ENCODE results near the gene TRIM33. TPM values are rescaled to one million over a fixed set of nuclear protein-coding genes. Genes with fewer than 3 reads are reported as not detected.

The TRIM33 gene
- 66.4 TPM for total RNA-seq

- Histone ChIP-seq H3K4me3 (ENCODE audit: low read length) (peak within 1 kb of the TSS; percentile 99), H3K4me1 (ENCODE audit: insufficient read depth, low read length) (peaks cover 42% of the 10 kb centered on the region), H3K9me3 (ENCODE audit: low read depth, low read length) (no peaks in the 10 kb centered on the region), H3K27me3 (ENCODE audit: insufficient read depth, low read length) (no peaks in the 10 kb centered on the region)
These were observed at the start of gene TRIM33 for GRCh38 chr1:114511032-114511785. Gene TRIM33, minus strand, starts transcription at chr1:114511203. Its CDS starts 127 bp downstream, at chr1:114511076.

DNA sequence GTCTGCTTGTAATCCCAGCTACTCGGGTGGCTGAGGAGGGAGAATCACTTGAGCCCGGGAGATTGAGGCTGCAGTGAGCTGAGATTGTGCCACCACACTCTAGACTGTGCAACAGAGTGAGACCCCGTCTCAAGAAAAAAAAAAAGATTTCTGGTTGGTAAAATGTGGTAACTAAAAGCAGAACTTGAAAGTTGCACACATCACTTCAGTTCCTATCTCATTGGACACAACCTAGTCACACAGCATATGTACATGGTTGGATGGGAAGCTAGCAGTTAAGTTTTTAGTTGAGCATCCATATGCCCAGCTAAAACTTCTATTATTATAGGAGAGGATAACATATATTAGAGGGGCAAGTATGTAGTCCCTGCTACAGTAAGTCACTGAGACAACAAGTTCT lies 48.4 kb upstream of the TRIM33 start:
- Histone ChIP-seq H3K4me3 (ENCODE audit: low read length) (no peak overlapping the region), H3K27me3 (ENCODE audit: insufficient read depth, low read length) (no peaks in the 10 kb centered on the region), H3K9me3 (ENCODE audit: low read depth, low read length) (no peaks in the 10 kb centered on the region)

GRCh38 chr1:114558544-114558943 lies 47.5 kb upstream of the TRIM33 start:
- no peak overlapping the region for H3K4me3 ChIP-seq (ENCODE audit: low read length)
- H3K4me1 ChIP-seq (ENCODE audit: insufficient read depth, low read length), result peaks cover 17% of the 10 kb centered on the region
- H3K27me3 ChIP-seq (ENCODE audit: insufficient read depth, low read length), result no peaks in the 10 kb centered on the region
- no peaks in the 10 kb centered on the region for H3K9me3 ChIP-seq (ENCODE audit: low read depth, low read length)

More for the DNA sequence above, 48.4 kb upstream of the TRIM33 start:
- peaks cover 17% of the 10 kb centered on the region for H3K4me1 ChIP-seq (ENCODE audit: insufficient read depth, low read length)

DNA sequence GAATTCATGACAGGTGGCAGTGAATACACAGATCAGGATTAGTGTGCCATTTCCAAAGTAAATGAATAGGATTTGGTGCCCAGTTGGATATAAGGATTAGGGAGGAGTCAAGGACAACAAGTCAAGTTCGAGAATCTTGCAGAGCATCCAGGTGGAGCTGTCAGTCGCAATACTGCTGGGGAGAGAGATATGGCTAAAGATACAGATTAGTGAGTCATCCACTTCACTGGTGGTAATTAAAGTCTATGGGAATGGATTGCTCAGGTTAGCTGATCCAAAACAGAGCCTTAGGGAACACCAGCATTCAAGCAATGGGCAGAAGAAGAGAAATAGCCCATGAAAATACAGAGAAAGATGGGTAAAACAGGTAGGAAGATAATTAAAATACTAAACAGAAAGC lies 43.6 kb upstream of the TRIM33 start:
- Histone ChIP-seq H3K4me3 (ENCODE audit: low read length) (no peak overlapping the region), H3K27me3 (ENCODE audit: insufficient read depth, low read length) (no peaks in the 10 kb centered on the region), H3K4me1 (ENCODE audit: insufficient read depth, low read length) (peaks cover 7% of the 10 kb centered on the region)

DNA sequence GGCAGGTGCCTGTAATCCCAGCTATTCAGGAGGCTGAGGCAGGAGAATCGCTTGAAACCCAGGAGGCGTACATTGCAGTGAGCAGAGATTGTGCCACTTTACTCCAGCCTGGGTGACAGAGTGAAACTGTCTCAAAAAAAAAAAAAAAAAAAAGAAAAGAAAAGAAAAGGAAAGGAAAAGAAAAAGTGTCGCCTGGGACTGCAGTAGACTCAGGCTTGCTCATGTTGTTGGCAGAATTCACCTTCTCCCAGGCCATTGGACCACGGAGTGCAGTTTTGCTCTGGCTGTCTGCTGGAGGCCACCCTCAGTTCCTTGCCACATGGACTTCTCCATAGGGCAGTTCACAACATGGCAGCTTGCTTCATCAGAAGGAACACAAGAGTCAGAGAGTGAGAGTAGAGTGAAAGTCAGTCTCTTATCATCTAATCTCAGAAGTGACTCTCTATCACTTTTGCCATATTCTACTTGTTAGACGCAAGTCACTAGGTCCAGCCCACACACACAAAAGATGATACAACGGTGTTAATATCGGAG lies 41.2 kb upstream of the TRIM33 start:
- H3K4me1 ChIP-seq (ENCODE audit: insufficient read depth, low read length), result peaks cover 10% of the 10 kb centered on the region
- H3K27me3 ChIP-seq (ENCODE audit: insufficient read depth, low read length), result no peaks in the 10 kb centered on the region

More for the DNA sequence above, 43.6 kb upstream of the TRIM33 start:
- no peaks in the 10 kb centered on the region for H3K9me3 ChIP-seq (ENCODE audit: low read depth, low read length)

GRCh38 chr1:114551400-114551799 lies 40.4 kb upstream of the TRIM33 start:
- H3K4me1 ChIP-seq (ENCODE audit: insufficient read depth, low read length), result peaks cover 10% of the 10 kb centered on the region
- H3K9me3 ChIP-seq (ENCODE audit: low read depth, low read length), result no peaks in the 10 kb centered on the region
- H3K4me3 ChIP-seq (ENCODE audit: low read length), result no peak overlapping the region
- H3K27me3 ChIP-seq (ENCODE audit: insufficient read depth, low read length), result no peaks in the 10 kb centered on the region

More for the DNA sequence above, 41.2 kb upstream of the TRIM33 start:
- no peaks in the 10 kb centered on the region for H3K9me3 ChIP-seq (ENCODE audit: low read depth, low read length)
- H3K4me3 ChIP-seq (ENCODE audit: low read length), result no peak overlapping the region

- H3K9me3 ChIP-seq (ENCODE audit: low read depth, low read length), result no peaks in the 10 kb centered on the region
- peaks cover 10% of the 10 kb centered on the region for H3K4me1 ChIP-seq (ENCODE audit: insufficient read depth, low read length)
- no peak overlapping the region for H3K4me3 ChIP-seq (ENCODE audit: low read length)
- H3K27me3 ChIP-seq (ENCODE audit: insufficient read depth, low read length), result no peaks in the 10 kb centered on the region
These were observed 39.3 kb upstream of the TRIM33 start for GRCh38 chr1:114550336-114550735.

GRCh38 chr1:114549137-114549536 lies 38.1 kb upstream of the TRIM33 start:
- H3K4me1 ChIP-seq (ENCODE audit: insufficient read depth, low read length), result peaks cover 10% of the 10 kb centered on the region
- H3K9me3 ChIP-seq (ENCODE audit: low read depth, low read length), result no peaks in the 10 kb centered on the region
- H3K4me3 ChIP-seq (ENCODE audit: low read length), result no peak overlapping the region
- H3K27me3 ChIP-seq (ENCODE audit: insufficient read depth, low read length), result no peaks in the 10 kb centered on the region

GRCh38 chr1:114547076-114547475 lies 36.1 kb upstream of the TRIM33 start:
- Histone ChIP-seq H3K4me3 (ENCODE audit: low read length) (no peak overlapping the region), H3K4me1 (ENCODE audit: insufficient read depth, low read length) (peaks cover 10% of the 10 kb centered on the region), H3K9me3 (ENCODE audit: low read depth, low read length) (no peaks in the 10 kb centered on the region), H3K27me3 (ENCODE audit: insufficient read depth, low read length) (no peaks in the 10 kb centered on the region)

DNA sequence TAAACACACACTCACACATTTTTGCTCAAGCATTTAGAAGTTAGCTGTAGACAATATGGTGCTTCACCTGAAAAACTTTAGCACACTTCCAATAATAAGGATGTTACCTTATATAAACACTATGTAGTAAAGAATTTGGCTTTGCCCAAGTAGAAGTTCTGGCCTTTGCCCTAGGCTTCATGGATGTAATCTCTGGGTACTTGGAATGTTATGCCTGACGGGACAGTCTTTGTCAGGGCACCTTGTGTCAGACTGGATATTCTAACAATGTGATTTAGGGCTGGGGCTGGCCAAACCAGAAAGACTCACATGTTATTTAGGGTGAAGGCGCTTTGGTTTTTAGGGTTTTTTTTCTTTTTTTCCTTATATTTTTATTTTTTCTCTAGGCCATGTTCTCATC lies 34.8 kb upstream of the TRIM33 start:
- H3K27me3 ChIP-seq (ENCODE audit: insufficient read depth, low read length), result no peaks in the 10 kb centered on the region
- peaks cover 10% of the 10 kb centered on the region for H3K4me1 ChIP-seq (ENCODE audit: insufficient read depth, low read length)
- no peaks in the 10 kb centered on the region for H3K9me3 ChIP-seq (ENCODE audit: low read depth, low read length)
- H3K4me3 ChIP-seq (ENCODE audit: low read length), result no peak overlapping the region

GRCh38 chr1:114545315-114545714 lies 34.3 kb upstream of the TRIM33 start:
- Histone ChIP-seq H3K4me1 (ENCODE audit: insufficient read depth, low read length) (peaks cover 10% of the 10 kb centered on the region), H3K9me3 (ENCODE audit: low read depth, low read length) (no peaks in the 10 kb centered on the region), H3K27me3 (ENCODE audit: insufficient read depth, low read length) (no peaks in the 10 kb centered on the region), H3K4me3 (ENCODE audit: low read length) (no peak overlapping the region)

DNA sequence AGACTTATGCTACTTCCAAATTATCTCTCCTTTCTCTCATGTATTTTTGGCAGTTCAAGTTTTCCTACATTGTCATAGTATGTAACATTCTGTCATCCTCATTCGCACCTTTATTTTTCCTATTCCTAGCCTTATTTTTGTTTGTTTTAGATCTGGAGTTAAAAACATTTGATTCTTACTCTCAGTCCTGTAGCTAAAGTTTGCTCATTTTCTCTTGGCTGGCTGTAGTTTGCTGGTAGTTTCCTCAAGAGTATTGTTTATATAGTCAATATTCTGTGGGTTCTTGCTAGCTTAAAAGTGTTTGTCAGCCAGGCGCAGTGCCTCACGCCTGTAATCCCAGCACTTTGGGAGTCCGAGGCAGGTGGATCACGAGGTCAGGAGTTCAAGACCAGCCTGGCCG lies 29.8 kb upstream of the TRIM33 start:
- no peak overlapping the region for H3K4me3 ChIP-seq (ENCODE audit: low read length)
- H3K4me1 ChIP-seq (ENCODE audit: insufficient read depth, low read length), result no peaks in the 10 kb centered on the region
- no peaks in the 10 kb centered on the region for H3K27me3 ChIP-seq (ENCODE audit: insufficient read depth, low read length)
- H3K9me3 ChIP-seq (ENCODE audit: low read depth, low read length), result no peaks in the 10 kb centered on the region

GRCh38 chr1:114540272-114540671 lies 29.3 kb upstream of the TRIM33 start:
- H3K4me3 ChIP-seq (ENCODE audit: low read length), result no peak overlapping the region
- no peaks in the 10 kb centered on the region for H3K4me1 ChIP-seq (ENCODE audit: insufficient read depth, low read length)
- H3K27me3 ChIP-seq (ENCODE audit: insufficient read depth, low read length), result no peaks in the 10 kb centered on the region
- no peaks in the 10 kb centered on the region for H3K9me3 ChIP-seq (ENCODE audit: low read depth, low read length)

- H3K9me3 ChIP-seq (ENCODE audit: low read depth, low read length), result no peaks in the 10 kb centered on the region
- H3K4me1 ChIP-seq (ENCODE audit: insufficient read depth, low read length), result no peaks in the 10 kb centered on the region
- H3K4me3 ChIP-seq (ENCODE audit: low read length), result no peak overlapping the region
- H3K27me3 ChIP-seq (ENCODE audit: insufficient read depth, low read length), result no peaks in the 10 kb centered on the region
These were observed 25.0 kb upstream of the TRIM33 start for GRCh38 chr1:114536043-114536442.

DNA sequence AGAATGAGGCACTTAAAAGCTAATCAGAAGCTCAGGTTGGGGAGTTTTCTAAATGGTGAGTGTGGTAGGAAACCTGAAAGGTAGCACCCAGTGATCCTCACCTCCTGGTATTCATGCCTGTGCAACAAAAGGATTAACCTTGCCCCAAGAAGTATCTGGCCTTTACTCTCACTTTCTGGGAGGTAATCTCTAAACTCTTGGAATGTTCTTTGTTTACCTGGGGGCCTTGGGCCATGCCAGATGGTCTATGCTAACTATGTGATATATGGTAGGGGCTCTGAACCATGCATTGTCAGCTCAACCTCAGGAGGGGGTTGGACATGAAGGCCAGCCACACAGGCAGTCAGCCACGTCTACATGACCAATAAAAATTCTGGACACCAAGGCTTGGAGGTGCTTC lies 24.4 kb upstream of the TRIM33 start:
- H3K4me1 ChIP-seq (ENCODE audit: insufficient read depth, low read length), result no peaks in the 10 kb centered on the region

GRCh38 chr1:114531094-114531493 lies 20.1 kb upstream of the TRIM33 start:
- Histone ChIP-seq H3K4me3 (ENCODE audit: low read length) (no peak overlapping the region), H3K27me3 (ENCODE audit: insufficient read depth, low read length) (no peaks in the 10 kb centered on the region), H3K4me1 (ENCODE audit: insufficient read depth, low read length) (no peaks in the 10 kb centered on the region), H3K9me3 (ENCODE audit: low read depth, low read length) (no peaks in the 10 kb centered on the region)

More for the DNA sequence above, 24.4 kb upstream of the TRIM33 start:
- H3K27me3 ChIP-seq (ENCODE audit: insufficient read depth, low read length), result no peaks in the 10 kb centered on the region
- H3K9me3 ChIP-seq (ENCODE audit: low read depth, low read length), result no peaks in the 10 kb centered on the region
- no peak overlapping the region for H3K4me3 ChIP-seq (ENCODE audit: low read length)

Measured in mononuclear cell (primary cell).